ENCODE measurements around the gene MLANA. TPM values are rescaled to one million over a fixed set of nuclear protein-coding genes. Genes with fewer than 3 reads are reported as not detected.

MLANA gene
- total and polyA plus RNA-seq, 10 of the 15 experiments (the other 5 are each of a cell fraction or from before 2014, with no cell fraction given), result 0.11 to 0.26 (median 0.13) TPM; not detected in 6

DNA sequence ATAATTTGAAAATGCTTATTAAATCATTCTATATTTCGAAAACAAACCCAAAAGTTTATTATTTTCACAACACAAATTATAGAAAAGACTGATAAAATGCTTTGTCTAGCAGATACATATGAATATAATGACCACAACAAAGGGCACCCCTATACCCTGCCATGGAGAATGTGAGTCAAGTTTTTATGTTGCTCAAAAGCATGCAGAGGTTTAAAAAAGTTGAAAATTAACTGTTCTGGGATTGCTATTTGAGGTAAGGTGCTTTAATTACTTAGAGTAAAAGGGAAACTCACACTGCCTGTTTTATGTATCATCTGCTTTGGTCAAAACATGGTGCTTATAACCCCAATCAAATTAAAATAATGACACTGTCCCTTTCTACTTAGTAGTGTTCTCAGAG, 41.0 kb downstream of the MLANA start:
- Histone ChIP-seq H3K27ac (ENCODE audit: control insufficient read depth, insufficient read depth) (no peak overlapping the region), H3K36me3 (ENCODE audit: control insufficient read depth in 2 of 2, insufficient read depth in 2 of 2, low read length in 1 of 2) (peaks cover 0 to 3% of the 10 kb centered on the region in 2 experiments; a peak in 1 of 4 replicates), H3K27me3 (replicated peaks in 1 of 2; ENCODE audit: control insufficient read depth in 2 of 2, insufficient read depth in 2 of 2, low read length in 1 of 2) (no peaks in the 10 kb centered on the region), H3K4me3 (no peak overlapping the region), H2AFZ (ENCODE audit: control insufficient read depth, low read depth, low read length) (no peak overlapping the region), H3K9me3 (replicated peaks; ENCODE audit: control insufficient read depth, insufficient read depth, low read length) (no peaks in the 10 kb centered on the region), H3K79me2 (ENCODE audit: control insufficient read depth, insufficient read depth, low read length) (no peaks in the 10 kb centered on the region), H3K9ac (ENCODE audit: control insufficient read depth, insufficient read depth, low read length) (no peak overlapping the region), H3K4me1 (ENCODE audit: control insufficient read depth, insufficient read depth, low read length) (no peaks in the 10 kb centered on the region), H3K4me2 (ENCODE audit: control insufficient read depth, insufficient read depth) (no peak overlapping the region), H4K20me1 (ENCODE audit: control insufficient read depth, insufficient read depth) (no peaks in the 10 kb centered on the region)
- no peak for FAIRE-seq
- TF ChIP-seq MTA2 (IDR thresholded peaks at IDR 0.05; ENCODE audit: low read depth), result peak; percentile 39; the same call in 1 of the 2 replicates
- TF ChIP-seq TBL1XR1 (IDR thresholded peaks at IDR 0.05; ENCODE audit: low read depth, low read length), result no peak
- no peak for TF ChIP-seq FOXK2 (IDR thresholded peaks at IDR 0.05)
- no peak for TF ChIP-seq RAD21 (IDR thresholded peaks at IDR 0.05; ENCODE audit: insufficient read depth, low read depth, low read length)
- ChIA-PET RAD21 (ENCODE audit: unreplicated experiment) (interaction anchor here (1.2 to 1.4 kb wide), 2 partner anchors 10 to 13 kb away, joined by 4 to 5 read pairs; no protein-coding TSS in a partner anchor), CTCF (interaction anchor here (1.0 to 1.5 kb wide), 3 partner anchors 10 to 45 kb away, joined by 3 read pairs; no protein-coding TSS in a partner anchor), POLR2A (interaction anchor here (1.3 to 2.0 kb wide), 2 partner anchors 11 to 14 kb away, joined by 3 to 4 read pairs; no protein-coding TSS in a partner anchor), SMC1A (ENCODE audit: uncharacterized antibody, unreplicated experiment) (interaction anchor here (0.7 to 2.6 kb wide), 6 partner anchors 8 to 16 kb away, joined by 3 to 13 read pairs (median 4); no protein-coding TSS in a partner anchor)
- BruUV-seq (replicated peaks), result no TSS peak
- peak; percentile 57 for ATAC-seq
- intact Hi-C loops (cut with micrococcal nuclease; ENCODE audit: unreplicated experiment), result no loop called here
- in situ Hi-C loops (cut with MboI), result no loop called here
- DNase-seq (ENCODE audit: low read depth, low spot score), result no peak
- 100% methylated on average over 1 of the region's 1 CpG for WGBS (ENCODE audit: insufficient coverage, insufficient replicate concordance, low lambda C conversion rate, missing lambda C conversion rate)

DNA sequence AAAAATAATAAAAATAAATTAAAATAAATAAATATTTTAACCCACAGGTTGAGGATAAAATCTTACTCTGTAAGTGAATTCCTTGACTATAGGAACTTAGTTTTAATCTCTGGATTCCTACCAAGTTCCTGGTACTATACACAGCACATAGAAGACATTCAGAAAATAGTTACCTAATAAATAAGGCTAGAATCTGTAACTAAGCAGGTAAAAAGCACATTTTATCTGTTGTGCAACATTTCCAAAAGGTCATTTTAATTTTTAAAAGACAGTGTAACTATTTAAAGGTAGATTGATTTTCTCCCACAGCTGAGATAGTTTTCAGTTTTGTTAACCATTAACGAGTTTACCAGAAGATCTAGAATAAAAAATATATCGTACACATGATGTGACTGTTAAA, 47.8 kb downstream of the MLANA start:
- CTCF ChIA-PET, result interaction anchor here (0.9 to 1.0 kb wide), 3 partner anchors 85 to 512 kb away, joined by 3 read pairs; no protein-coding TSS in a partner anchor
- H3K4me3 ChIP-seq, result no peak overlapping the region
- SMC1A ChIA-PET (ENCODE audit: uncharacterized antibody, unreplicated experiment), result interaction anchor here (0.7 kb wide), 1 partner anchor 14 kb away, joined by 3 read pairs; no protein-coding TSS in a partner anchor
- TF ChIP-seq ZNF274 (IDR thresholded peaks at IDR 0.05; ENCODE audit: insufficient read depth, insufficient read length) (no peak), POLR2AphosphoS5 (IDR thresholded peaks at IDR 0.05; ENCODE audit: low read length) (no peak), ZNF622 (IDR thresholded peaks at IDR 0.05) (no peak), WRNIP1 (IDR thresholded peaks at IDR 0.05; ENCODE audit: borderline replicate concordance, low read depth, low read length) (no peak), BACH1 (IDR thresholded peaks at IDR 0.05; ENCODE audit: borderline replicate concordance) (no peak), BMI1 (IDR thresholded peaks at IDR 0.05; ENCODE audit: borderline replicate concordance) (no peak), MEF2A (IDR thresholded peaks at IDR 0.05; ENCODE audit: insufficient read depth, low read depth, low read length) (no peak), NFXL1 (IDR thresholded peaks at IDR 0.05; ENCODE audit: borderline replicate concordance) (no peak), FOS (IDR thresholded peaks at IDR 0.05; ENCODE audit: borderline replicate concordance, extremely low read depth, insufficient read length) (no peak), MEF2B (IDR thresholded peaks at IDR 0.05; ENCODE audit: partially characterized antibody, poor library complexity, severe bottlenecking) (no peak), BCL11A (IDR thresholded peaks at IDR 0.05; ENCODE audit: low read depth, low read length) (no peak), NFIC (IDR thresholded peaks at IDR 0.05; ENCODE audit: low read depth, low read length) (no peak)
- TF ChIP-seq, protein P1, sequence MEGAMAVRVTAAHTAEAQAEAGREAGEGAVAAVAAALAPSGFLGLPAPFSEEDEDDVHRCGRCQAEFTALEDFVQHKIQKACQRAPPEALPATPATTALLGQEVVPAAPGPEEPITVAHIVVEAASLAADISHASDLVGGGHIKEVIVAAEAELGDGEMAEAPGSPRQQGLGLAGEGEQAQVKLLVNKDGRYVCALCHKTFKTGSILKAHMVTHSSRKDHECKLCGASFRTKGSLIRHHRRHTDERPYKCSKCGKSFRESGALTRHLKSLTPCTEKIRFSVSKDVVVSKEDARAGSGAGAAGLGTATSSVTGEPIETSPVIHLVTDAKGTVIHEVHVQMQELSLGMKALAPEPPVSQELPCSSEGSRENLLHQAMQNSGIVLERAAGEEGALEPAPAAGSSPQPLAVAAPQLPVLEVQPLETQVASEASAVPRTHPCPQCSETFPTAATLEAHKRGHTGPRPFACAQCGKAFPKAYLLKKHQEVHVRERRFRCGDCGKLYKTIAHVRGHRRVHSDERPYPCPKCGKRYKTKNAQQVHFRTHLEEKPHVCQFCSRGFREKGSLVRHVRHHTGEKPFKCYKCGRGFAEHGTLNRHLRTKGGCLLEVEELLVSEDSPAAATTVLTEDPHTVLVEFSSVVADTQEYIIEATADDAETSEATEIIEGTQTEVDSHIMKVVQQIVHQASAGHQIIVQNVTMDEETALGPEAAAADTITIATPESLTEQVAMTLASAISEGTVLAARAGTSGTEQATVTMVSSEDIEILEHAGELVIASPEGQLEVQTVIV (IDR thresholded peaks at IDR 0.05; ENCODE audit: borderline replicate concordance, partially characterized antibody), result no peak

More for the DNA sequence above, 47.8 kb downstream of the MLANA start:
- no peaks in the 10 kb centered on the region for H3K27me3 ChIP-seq (replicated peaks in 1 of 2; ENCODE audit: control insufficient read depth in 2 of 2, insufficient read depth in 2 of 2, low read length in 1 of 2)
- BruUV-seq (replicated peaks), result no TSS peak
- no peaks in the 10 kb centered on the region for H4K20me1 ChIP-seq (ENCODE audit: control insufficient read depth, insufficient read depth)
- H3K4me1 ChIP-seq (ENCODE audit: control insufficient read depth, insufficient read depth, low read length), result no peaks in the 10 kb centered on the region
- ChIA-PET RAD21 (ENCODE audit: unreplicated experiment) (interaction anchor here (1.2 kb wide), 1 partner anchor 16 kb away, joined by 3 read pairs; no protein-coding TSS in a partner anchor), POLR2A (no interaction called here)
- DNase-seq (ENCODE audit: low read depth, low spot score) (no peak), ATAC-seq (no peak), FAIRE-seq (no peak)
- intact Hi-C loops (cut with micrococcal nuclease; ENCODE audit: unreplicated experiment) (no loop called here), in situ Hi-C loops (cut with MboI) (no loop called here)
- no peak overlapping the region for H3K4me2 ChIP-seq (ENCODE audit: control insufficient read depth, insufficient read depth)
- no peak overlapping the region for H3K9ac ChIP-seq (ENCODE audit: control insufficient read depth, insufficient read depth, low read length)
- no peaks in the 10 kb centered on the region for H3K79me2 ChIP-seq (ENCODE audit: control insufficient read depth, insufficient read depth, low read length)
- H3K27ac ChIP-seq (ENCODE audit: control insufficient read depth, insufficient read depth), result no peak overlapping the region
- no peaks in the 10 kb centered on the region for H3K36me3 ChIP-seq (ENCODE audit: control insufficient read depth in 2 of 2, insufficient read depth in 2 of 2, low read length in 1 of 2)
- WGBS (ENCODE audit: insufficient coverage, insufficient replicate concordance, low lambda C conversion rate, missing lambda C conversion rate), result 100% methylated on average over 2 of the region's 2 CpGs
- no peak overlapping the region for H2AFZ ChIP-seq (ENCODE audit: control insufficient read depth, low read depth, low read length)
- H3K9me3 ChIP-seq (replicated peaks; ENCODE audit: control insufficient read depth, insufficient read depth, low read length), result no peaks in the 10 kb centered on the region
